GM12892 (cell line): ENCODE data around the gene SLC5A5.

Source experiments
- POLR2A ChIP-seq: IDR thresholded peaks from 2 replicates; pipeline ENCODE4 v1.6.1; 2011; ENCODE audit warnings: low read depth, low read length, control low read depth
- POLR2AphosphoS5 ChIP-seq: IDR thresholded peaks from 2 replicates; pipeline ENCODE4 v1.6.1; 2011; ENCODE audit warnings: low read depth, low read length, control low read depth
- TAF1 ChIP-seq: IDR thresholded peaks from 2 replicates; pipeline ENCODE4 v1.6.1; 2011; ENCODE audit warnings: low read depth, mild to moderate bottlenecking, control low read depth, low read length, borderline replicate concordance

DNA sequence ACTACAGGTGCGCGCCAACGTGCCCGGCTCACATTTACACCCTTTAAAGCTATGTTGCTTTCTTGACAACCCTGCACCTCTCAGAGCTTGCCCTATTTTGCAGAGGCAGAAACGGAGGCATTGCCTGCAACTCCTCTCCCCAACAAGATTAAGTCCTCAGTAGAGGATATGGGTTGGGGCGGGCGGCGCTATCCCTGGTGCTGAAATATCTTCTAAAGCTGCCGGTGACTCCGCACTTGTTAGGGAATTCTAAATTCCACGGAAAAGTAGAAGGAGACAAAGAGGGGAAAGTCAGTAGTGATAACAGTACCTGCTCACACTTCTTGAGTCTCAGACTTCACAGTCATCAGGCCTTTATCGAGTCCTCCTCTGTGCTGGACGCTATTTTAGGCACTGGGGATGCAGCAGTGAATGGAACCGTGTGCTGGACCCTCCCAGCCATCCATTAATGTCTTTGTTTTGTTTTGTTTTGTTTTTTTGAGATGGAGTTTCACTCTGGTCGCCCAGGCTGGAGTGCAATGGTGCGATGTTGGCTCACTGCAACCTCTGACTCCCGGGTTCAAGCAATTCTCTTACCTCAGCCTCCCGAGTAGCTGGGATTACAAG, 18.0 kb downstream of the SLC5A5 start:
- TF ChIP-seq POLR2A: no peak
- TF ChIP-seq POLR2AphosphoS5: no peak
- no peak for TF ChIP-seq TAF1
